ENCODE data around the gene COBLL1.

Gene COBLL1

GRCh38 chr2:164655336-164655735 is 186.3 kb downstream of the COBLL1 start:
- H3K4me1 ChIP-seq (ENCODE audit: control insufficient read depth, insufficient read depth, low read length): no peaks in the 10 kb centered on the region
- no peak overlapping the region for H3K27ac ChIP-seq (ENCODE audit: low read depth, low read length)
- no peaks in the 10 kb centered on the region for H3K27me3 ChIP-seq (ENCODE audit: control insufficient read depth, insufficient read depth, low read length)

GRCh38 chr2:164651361-164651760 is 190.3 kb downstream of the COBLL1 start:
- Histone ChIP-seq H3K36me3 (ENCODE audit: control insufficient read depth, insufficient read depth, low read length) (no peaks in the 10 kb centered on the region), H3K27me3 (ENCODE audit: control insufficient read depth, insufficient read depth, low read length) (no peaks in the 10 kb centered on the region), H3K9ac (ENCODE audit: low read length) (no peak overlapping the region), H3K4me3 (ENCODE audit: low read length) (no peak overlapping the region), H3K4me1 (ENCODE audit: control insufficient read depth, insufficient read depth, low read length) (no peaks in the 10 kb centered on the region), H3K27ac (ENCODE audit: low read depth, low read length) (no peak overlapping the region)

More at GRCh38 chr2:164655336-164655735, 186.3 kb downstream of the COBLL1 start:
- Histone ChIP-seq H3K36me3 (ENCODE audit: control insufficient read depth, insufficient read depth, low read length) (no peaks in the 10 kb centered on the region), H3K4me3 (ENCODE audit: low read length) (no peak overlapping the region), H3K9ac (ENCODE audit: low read length) (no peak overlapping the region)

GRCh38 chr2:164644036-164644700 is 197.5 kb downstream of the COBLL1 start:
- Histone ChIP-seq H3K4me3 (ENCODE audit: low read length) (no peak overlapping the region), H3K9ac (ENCODE audit: low read length) (no peak overlapping the region), H3K36me3 (ENCODE audit: control insufficient read depth, insufficient read depth, low read length) (no peaks in the 10 kb centered on the region), H3K4me1 (ENCODE audit: control insufficient read depth, insufficient read depth, low read length) (no peaks in the 10 kb centered on the region), H3K27ac (ENCODE audit: low read depth, low read length) (no peak overlapping the region), H3K27me3 (ENCODE audit: control insufficient read depth, insufficient read depth, low read length) (no peaks in the 10 kb centered on the region)

GRCh38 chr2:164642946-164643555 is 198.6 kb downstream of the COBLL1 start:
- Histone ChIP-seq H3K27ac (ENCODE audit: low read depth, low read length) (no peak overlapping the region), H3K36me3 (ENCODE audit: control insufficient read depth, insufficient read depth, low read length) (no peaks in the 10 kb centered on the region), H3K9ac (ENCODE audit: low read length) (no peak overlapping the region), H3K27me3 (ENCODE audit: control insufficient read depth, insufficient read depth, low read length) (no peaks in the 10 kb centered on the region), H3K4me3 (ENCODE audit: low read length) (no peak overlapping the region), H3K4me1 (ENCODE audit: control insufficient read depth, insufficient read depth, low read length) (no peaks in the 10 kb centered on the region)

GRCh38 chr2:164642268-164642667 is 199.4 kb downstream of the COBLL1 start:
- no peaks in the 10 kb centered on the region for H3K4me1 ChIP-seq (ENCODE audit: control insufficient read depth, insufficient read depth, low read length)
- H3K36me3 ChIP-seq (ENCODE audit: control insufficient read depth, insufficient read depth, low read length): no peaks in the 10 kb centered on the region
- H3K9ac ChIP-seq (ENCODE audit: low read length): no peak overlapping the region
- H3K27ac ChIP-seq (ENCODE audit: low read depth, low read length): no peak overlapping the region
- no peaks in the 10 kb centered on the region for H3K27me3 ChIP-seq (ENCODE audit: control insufficient read depth, insufficient read depth, low read length)
- H3K4me3 ChIP-seq (ENCODE audit: low read length): no peak overlapping the region

Measured in rectal smooth muscle tissue (tissue), 1 donor.